Body of pancreas (tissue), 4 donors: ENCODE measurements around the gene CFAP54. TPM values are rescaled to one million over a fixed set of nuclear protein-coding genes. Genes with fewer than 3 reads are reported as not detected.
"Not testable (repeated sequence)": the region's sequence is repeated elsewhere in the genome, so short reads cannot be mapped to it uniquely, and the experiment has no call there.

Experiments
- ATAC-seq: fragments of 150-250 bp; one replicate; pipeline ENCODE4 v1.9.1; 2016
- DNase-seq, 4 donors: peaks; one replicate each; pipeline ENCODE4 v3.0.0-alpha.2; 2019
- H3K27ac ChIP-seq, 4 donors: fragments of 200-600 bp; sonication (generic); 1 replicate in 3 of 4; 2 replicates in 1 of 4; pipeline versions ENCODE4 v1.5.1 to v1.6.1; 2016 to 2019; ENCODE audit warnings: mild to moderate bottlenecking in 1 of 4, mixed read lengths in 1 of 4, moderate library complexity in 1 of 4
- H3K27me3 ChIP-seq, 2 donors: fragments of 200-600 bp; sonication (generic); one replicate each; pipeline ENCODE4 v1.6.0; 2016; ENCODE audit warnings: mild to moderate bottlenecking in 1 of 2
- H3K36me3 ChIP-seq, 2 donors: fragments of 200-600 bp; sonication (generic); replicated peaks in 1 of 2; 2 replicates each; pipeline ENCODE4 v1.5.1; 2016; ENCODE audit warnings: low read depth in 2 of 2; ENCODE audit not compliant: insufficient read depth in 1 of 2
- H3K4me1 ChIP-seq: fragments of 200-600 bp; sonication (generic); one replicate; pipeline ENCODE4 v1.6.0; 2016
- H3K4me3 ChIP-seq, 2 donors: fragments of 200-600 bp; sonication (generic); 1 replicate in 1 of 2; 2 replicates in 1 of 2; pipeline ENCODE4 v1.5.1; 2016 to 2019
- H3K9me3 ChIP-seq, 3 donors: fragments of 200-600 bp; sonication (generic); 1 replicate in 2 of 3; 2 replicates in 1 of 3; pipeline ENCODE4 v1.5.1; 2016
- CTCF ChIP-seq, 7 experiments: fragments of 450-650 bp in 4 of 7; fragments of 200-600 bp in 3 of 7; sonication (generic) in 3 of 7; IDR thresholded peaks; one replicate each; pipeline ENCODE4 v1.5.1; 2016 to 2019; ENCODE audit warnings: antibody characterized with exemption in 7 of 7
- POLR2A ChIP-seq, 3 donors: fragments of 450-650 bp; IDR thresholded peaks; one replicate each; pipeline ENCODE4 v1.6.1; 2016; ENCODE audit warnings: antibody characterized with exemption in 3 of 3, mild to moderate bottlenecking in 2 of 3
- WGBS, 2 donors: methylation state at CpG; one replicate each; pipeline ENCODE4 v1.1.5; 2017; 5-methylcytosine and 5-hydroxymethylcytosine counted together
- intact Hi-C: fragments of 100-400 bp; cut with DNase I; formaldehyde crosslinking; loops from one replicate; pipeline ENCODE4 v1.15.1; 2023
- total RNA-seq, 2 donors: library from RNA; depleted of rRNA; stranded (reverse); fragments of >200 nt; gene quantifications; one replicate each; pipeline ENCODE4 v1.1.0, GENCODE V29; 2016

CFAP54 gene
- total RNA-seq, 2 donors from 2014 or later = 0.52 TPM; not detected in 1

GRCh38 chr12:96669786-96670185 is 180.4 kb downstream of the CFAP54 start:
- Histone ChIP-seq H3K9me3 (no peaks in the 10 kb centered on the region), H3K4me1 (no peaks in the 10 kb centered on the region), H3K4me3 (no peak overlapping the region), H3K36me3 (no peaks in the 10 kb centered on the region), H3K27me3 (no peaks in the 10 kb centered on the region), H3K27ac (no peak overlapping the region)
- TF ChIP-seq POLR2A (IDR thresholded peaks at IDR 0.05) (no peak), CTCF (IDR thresholded peaks at IDR 0.05) (no peak)
- no peak for DNase-seq
- ATAC-seq = no peak
- WGBS, 2 donors = 64 to 68% methylated on average over 4 of the region's 4 CpGs
- intact Hi-C loops = no loop called here

- intact Hi-C loops = no loop called here
- H3K27ac ChIP-seq = no peak overlapping the region
- no peak for TF ChIP-seq CTCF (IDR thresholded peaks at IDR 0.05)
- no peak for TF ChIP-seq POLR2A (IDR thresholded peaks at IDR 0.05)
- no peaks in the 10 kb centered on the region for H3K36me3 ChIP-seq
- no peaks in the 10 kb centered on the region for H3K4me1 ChIP-seq
- ATAC-seq (no peak), DNase-seq (no peak)
- no peaks in the 10 kb centered on the region for H3K27me3 ChIP-seq
- 50 to 54% methylated on average over 3 of the region's 3 CpGs for WGBS, 2 donors
- H3K9me3 ChIP-seq = no peaks in the 10 kb centered on the region
- H3K4me3 ChIP-seq = no peak overlapping the region
These were observed 181.0 kb downstream of the CFAP54 start for GRCh38 chr12:96670334-96670899.

GRCh38 chr12:96675519-96675918 is 186.1 kb downstream of the CFAP54 start:
- DNase-seq, H3K27me3 ChIP-seq, H3K4me1 ChIP-seq, H3K27ac ChIP-seq, H3K36me3 ChIP-seq, ATAC-seq, H3K4me3 ChIP-seq, H3K9me3 ChIP-seq, intact Hi-C loops: not testable (repeated sequence)
- 81 to 86% methylated on average over 2 to 3 of the region's 3 CpGs for WGBS, 2 donors

- ATAC-seq (no peak), DNase-seq (no peak)
- WGBS, 2 donors = 54 to 67% methylated on average over 1 of the region's 1 CpG
- no peaks in the 10 kb centered on the region for H3K27me3 ChIP-seq
- H3K4me1 ChIP-seq = no peaks in the 10 kb centered on the region
- TF ChIP-seq POLR2A (IDR thresholded peaks at IDR 0.05) (no peak), CTCF (IDR thresholded peaks at IDR 0.05) (no peak)
- H3K36me3 ChIP-seq = no peaks in the 10 kb centered on the region
- H3K4me3 ChIP-seq = no peak overlapping the region
- no peaks in the 10 kb centered on the region for H3K9me3 ChIP-seq
- intact Hi-C loops = no loop called here
- H3K27ac ChIP-seq = no peak overlapping the region
These were observed 188.0 kb downstream of the CFAP54 start for GRCh38 chr12:96677363-96677762.

DNA sequence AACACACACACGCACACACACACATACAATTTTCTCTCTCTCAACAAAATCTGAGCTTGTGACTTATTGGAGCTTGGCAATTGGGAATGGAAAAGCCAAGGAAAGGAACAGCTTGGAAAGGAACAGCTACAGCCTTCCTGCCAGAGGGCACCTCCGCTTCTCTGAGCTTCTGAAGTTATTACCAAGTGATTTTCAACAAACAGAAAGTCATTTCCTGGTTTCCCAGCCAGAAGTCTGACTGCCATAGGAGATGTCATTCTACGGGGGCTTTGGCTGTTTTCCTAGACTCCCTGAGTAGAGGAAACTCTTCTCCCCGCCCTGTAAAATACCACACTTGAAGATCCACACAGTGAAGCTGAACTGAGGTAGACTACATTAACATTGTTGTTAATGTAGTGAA is 198.3 kb downstream of the CFAP54 start:
- WGBS, 2 donors = 36 to 50% methylated on average over 4 of the region's 4 CpGs
- intact Hi-C loops = no loop called here

More for the DNA sequence above, 198.3 kb downstream of the CFAP54 start:
- Histone ChIP-seq H3K4me3 (no peak overlapping the region), H3K9me3 (no peaks in the 10 kb centered on the region), H3K4me1 (no peaks in the 10 kb centered on the region), H3K27ac (no peak overlapping the region), H3K36me3 (no peaks in the 10 kb centered on the region), H3K27me3 (no peaks in the 10 kb centered on the region)
- ATAC-seq = no peak
- no peak for DNase-seq
- TF ChIP-seq POLR2A (IDR thresholded peaks at IDR 0.05) (no peak), CTCF (IDR thresholded peaks at IDR 0.05) (no peak)
